Fibroblast of lung (primary cell): ENCODE data around the gene CORO7.

Experiments
- CTCF ChIP-seq, 2 donors: IDR thresholded peaks in 1 of 2; conservative IDR thresholded peaks in 1 of 2; 1 replicate in 1 of 2; 2 replicates in 1 of 2; pipeline ENCODE4 v1.5.1; 2011 to 2012; ENCODE audit warnings: low read length in 2 of 2, control low read depth in 1 of 2, inconsistent platforms in 1 of 2, low read depth in 1 of 2, mild to moderate bottlenecking in 1 of 2
- EZH2 ChIP-seq: IDR thresholded peaks from 2 replicates; pipeline ENCODE4 v1.5.1; 2012; ENCODE audit warnings: low read length, control low read depth, mild to moderate bottlenecking; ENCODE audit errors: missing control alignments

DNA sequence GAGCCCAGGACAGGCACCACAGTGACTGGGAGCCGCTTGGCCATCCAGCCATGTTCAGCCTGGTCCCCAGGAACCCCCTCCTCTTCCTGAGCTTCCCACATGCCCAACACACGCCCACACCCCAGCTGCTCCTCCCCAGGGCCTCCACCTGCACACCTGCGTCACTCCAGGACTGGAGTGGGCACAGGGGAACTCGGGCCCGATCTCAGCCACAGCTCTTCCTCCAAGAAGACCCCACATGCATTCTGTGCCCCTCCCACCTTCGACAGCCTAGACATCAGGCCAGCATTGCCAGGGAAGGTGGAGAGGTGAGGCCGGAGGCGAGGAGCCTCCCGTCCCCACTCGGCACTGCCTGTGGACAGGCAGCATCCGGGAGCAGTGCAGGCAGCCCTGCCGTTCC, 50.8 kb downstream of the CORO7 start:
- TF ChIP-seq CTCF (conservative IDR thresholded peaks at IDR 0.05 in 1 of 2, IDR thresholded peaks at IDR 0.05 in 1 of 2; ENCODE audit: low read depth in 1 of 2, low read length in 2 of 2) (no peak), EZH2 (no peak)
